NCI-H2029 (cell line): ENCODE results near the gene CDYL2.

ENCODE experiments used
- DNase-seq: peaks from one replicate; lab custom pipeline; 2025; lab: John Stamatoyannopoulos, UW

Gene CDYL2

DNA sequence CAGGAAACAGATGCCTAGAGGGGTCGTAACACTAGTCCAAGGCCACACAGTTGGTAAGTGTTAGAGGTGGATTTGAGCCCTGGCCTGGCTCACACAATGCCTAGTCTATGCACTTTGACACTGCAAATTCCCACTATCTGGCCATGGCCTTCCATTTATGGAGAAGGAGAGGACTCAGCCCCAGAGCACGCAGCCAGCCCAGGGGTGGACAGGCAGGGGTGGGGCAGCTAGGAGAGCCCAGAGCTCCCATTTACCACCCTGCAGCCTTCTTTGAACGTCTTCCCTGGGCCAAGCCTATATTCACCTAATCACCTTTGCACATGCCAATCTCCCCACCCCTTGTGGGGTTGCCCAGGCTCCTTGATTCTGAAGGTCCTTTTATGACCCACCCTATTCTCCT lies 182.4 kb downstream of the CDYL2 start:
- DNase-seq = no peak

- no peak for DNase-seq
Observed at GRCh38 chr16:80620736-80621605, 183.4 kb downstream of the CDYL2 start.

DNA sequence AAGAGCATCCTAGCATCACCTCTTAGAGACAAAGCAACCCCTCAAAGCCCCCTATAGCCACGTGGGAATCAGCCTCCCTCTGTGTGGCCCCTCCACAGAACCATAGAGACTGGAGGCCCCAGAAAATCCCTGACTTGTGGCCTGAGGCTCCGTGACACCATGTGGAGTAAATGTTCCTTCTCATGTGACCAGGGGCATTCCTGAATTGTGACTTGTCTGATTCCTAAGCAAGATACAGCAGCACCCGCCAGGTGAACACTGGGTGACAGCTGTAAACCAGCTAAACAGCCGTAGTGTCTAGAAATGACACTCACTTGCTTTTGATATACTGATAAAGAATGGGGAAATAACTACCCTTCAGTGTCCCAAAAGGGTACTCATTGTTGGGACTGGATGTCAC lies 184.6 kb downstream of the CDYL2 start:
- no peak for DNase-seq

DNA sequence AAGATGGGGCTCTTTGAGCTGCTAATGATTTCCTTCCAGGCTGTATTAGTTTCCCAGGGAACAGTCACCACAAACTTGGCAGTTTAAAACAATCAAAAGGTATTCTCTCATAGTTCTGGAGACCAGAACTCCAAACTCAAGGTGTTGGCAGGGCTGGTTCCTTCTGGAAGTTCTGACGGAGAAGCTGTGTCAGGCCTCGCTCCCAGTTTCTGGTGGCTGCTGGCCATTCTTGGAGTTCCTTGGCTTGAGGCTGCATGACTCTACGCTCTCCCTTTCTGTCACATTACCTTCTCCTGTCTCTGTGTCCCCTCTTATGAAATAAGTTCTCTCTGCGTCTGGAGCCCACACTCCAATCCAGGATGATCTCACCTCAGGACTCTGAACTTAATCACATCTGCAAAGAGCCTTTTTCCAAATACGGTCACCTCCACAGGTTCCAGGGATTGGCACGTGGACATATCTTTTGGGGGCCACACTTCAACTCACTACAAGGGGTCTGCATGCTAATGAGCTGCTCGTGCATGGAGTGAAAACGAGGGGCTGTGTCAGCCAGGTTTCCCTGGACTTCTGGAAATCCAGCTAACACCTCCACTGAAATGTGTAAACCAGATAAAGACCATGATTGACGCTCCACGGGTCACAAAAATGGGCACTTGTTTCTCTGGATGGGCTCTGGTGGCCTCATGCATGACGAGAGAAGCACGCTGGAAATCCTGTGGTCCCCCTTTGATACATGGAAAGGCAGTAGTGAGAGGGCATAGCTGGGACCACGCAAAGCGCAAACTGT lies 185.3 kb downstream of the CDYL2 start:
- no peak for DNase-seq

DNA sequence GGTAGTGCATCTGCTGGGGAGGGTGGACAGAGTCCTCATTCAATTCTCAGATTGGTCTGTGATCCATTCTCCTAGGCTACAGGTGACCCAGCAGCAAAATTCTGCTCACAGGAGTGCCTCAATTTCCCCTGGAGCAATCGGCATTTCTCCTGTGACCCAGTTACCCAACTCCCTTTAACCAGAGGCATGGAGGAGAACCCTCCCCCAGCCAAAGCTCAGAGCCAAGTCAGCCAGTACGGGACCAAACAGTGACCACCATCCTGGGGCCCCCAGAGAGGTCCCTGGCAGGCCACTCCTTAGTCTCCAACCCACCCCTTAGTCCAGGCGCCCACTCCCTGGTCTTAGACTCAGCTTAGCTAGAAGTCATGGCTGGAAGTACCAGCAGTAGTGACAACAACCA lies 188.0 kb downstream of the CDYL2 start:
- DNase-seq = no peak

- no peak for DNase-seq
Observed at GRCh38 chr16:80615735-80616134, 188.7 kb downstream of the CDYL2 start.

GRCh38 chr16:80614908-80615671 lies 189.3 kb downstream of the CDYL2 start:
- DNase-seq = no peak

GRCh38 chr16:80612461-80613017 lies 191.9 kb downstream of the CDYL2 start:
- DNase-seq = no peak

DNA sequence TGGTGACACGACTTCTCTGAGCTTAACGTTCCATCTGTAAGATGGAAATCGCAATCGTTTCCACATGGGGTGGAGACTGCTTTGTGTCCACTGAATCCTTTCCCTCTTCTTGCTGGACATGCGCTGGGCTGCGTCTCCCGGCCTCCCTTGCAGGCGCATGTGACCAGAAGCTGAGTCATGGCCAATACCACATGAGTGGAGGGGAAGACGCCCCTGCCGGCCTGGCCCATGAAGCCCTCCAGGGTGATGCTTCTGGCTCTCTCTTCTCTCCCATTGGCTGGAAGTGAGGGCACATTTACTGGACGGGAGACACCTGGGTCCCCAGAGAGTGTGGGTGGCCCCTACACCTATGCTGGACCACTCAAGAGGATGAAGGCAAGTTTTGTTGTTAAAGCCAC lies 192.5 kb downstream of the CDYL2 start:
- no peak for DNase-seq

GRCh38 chr16:80611171-80611929 lies 193.0 kb downstream of the CDYL2 start:
- DNase-seq = no peak

DNA sequence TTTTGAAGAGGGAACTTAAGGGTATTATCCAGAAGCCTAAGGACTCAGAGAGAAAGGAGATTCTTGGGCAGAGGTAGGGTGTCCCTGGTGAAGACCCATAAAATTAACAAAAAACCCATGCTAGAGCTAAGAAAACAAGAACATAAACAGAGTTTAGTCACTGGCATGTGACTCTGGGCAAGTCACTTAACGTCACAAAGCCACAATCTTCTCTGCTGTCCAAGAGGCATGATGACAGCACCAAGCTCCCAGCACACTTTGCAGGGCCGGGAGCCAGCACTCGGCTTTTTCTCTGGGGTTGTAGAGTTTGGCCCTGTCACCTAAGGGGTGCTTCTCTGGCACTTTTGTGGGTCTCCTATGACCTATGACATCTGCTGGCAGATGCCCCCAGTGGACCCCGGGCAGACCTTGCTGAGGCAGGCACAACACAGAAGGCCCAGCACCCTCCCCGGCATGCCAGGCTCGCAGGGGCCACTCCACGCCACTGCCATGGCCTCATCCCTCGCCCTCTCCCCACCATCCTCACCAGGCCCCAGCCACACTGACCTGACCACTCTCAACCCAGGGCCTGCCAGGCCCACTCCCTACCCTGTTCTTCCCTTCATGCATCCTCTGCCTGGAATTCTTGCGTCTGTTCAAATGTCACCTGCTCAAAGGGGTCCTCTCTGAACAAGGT lies 193.8 kb downstream of the CDYL2 start:
- no peak for DNase-seq

DNA sequence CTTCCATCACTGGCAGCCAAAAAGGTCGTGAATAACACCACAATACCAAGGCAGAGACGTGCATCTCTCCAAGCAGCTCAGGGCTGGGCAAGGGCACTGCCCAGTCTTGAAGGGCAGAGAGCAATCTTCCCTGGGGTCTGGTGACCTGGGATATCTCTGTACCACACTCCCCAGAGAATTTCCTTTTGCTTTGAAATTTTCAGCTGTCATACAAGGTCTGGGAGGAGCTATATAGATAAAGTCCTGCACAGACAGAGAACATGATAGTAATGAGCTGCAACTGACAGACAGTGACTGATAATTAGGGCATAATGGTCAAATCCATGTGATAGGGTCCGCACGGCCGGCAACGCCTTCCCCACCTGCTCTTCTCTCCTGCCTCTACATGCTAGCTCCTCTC lies 195.5 kb downstream of the CDYL2 start:
- no peak for DNase-seq

- DNase-seq = no peak
Observed at GRCh38 chr16:80607204-80607603, 197.2 kb downstream of the CDYL2 start.

- DNase-seq = no peak
Observed at GRCh38 chr16:80606221-80606766, 198.1 kb downstream of the CDYL2 start.

- no peak for DNase-seq
Observed at GRCh38 chr16:80604600-80605355, 199.6 kb downstream of the CDYL2 start.

DNA sequence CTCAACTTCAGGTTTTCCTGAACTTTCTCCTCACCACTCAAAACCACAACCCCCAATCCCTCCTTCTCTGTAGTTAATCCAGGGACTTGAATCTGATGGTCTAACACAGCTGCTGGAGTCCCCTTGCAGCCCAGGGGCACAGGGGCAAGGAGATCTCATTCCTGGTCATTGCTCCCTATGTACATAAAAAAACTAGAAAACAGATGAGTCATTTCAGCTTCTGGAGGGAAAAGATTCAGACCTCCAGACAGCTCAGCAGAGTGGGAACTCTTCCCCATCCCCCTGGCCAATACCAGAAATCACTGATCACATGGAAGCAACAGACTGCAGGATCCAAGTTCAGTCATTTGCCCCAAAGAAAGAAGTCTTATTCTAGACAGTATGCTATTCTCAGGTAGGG lies 201.5 kb downstream of the CDYL2 start:
- no peak for DNase-seq

DNA sequence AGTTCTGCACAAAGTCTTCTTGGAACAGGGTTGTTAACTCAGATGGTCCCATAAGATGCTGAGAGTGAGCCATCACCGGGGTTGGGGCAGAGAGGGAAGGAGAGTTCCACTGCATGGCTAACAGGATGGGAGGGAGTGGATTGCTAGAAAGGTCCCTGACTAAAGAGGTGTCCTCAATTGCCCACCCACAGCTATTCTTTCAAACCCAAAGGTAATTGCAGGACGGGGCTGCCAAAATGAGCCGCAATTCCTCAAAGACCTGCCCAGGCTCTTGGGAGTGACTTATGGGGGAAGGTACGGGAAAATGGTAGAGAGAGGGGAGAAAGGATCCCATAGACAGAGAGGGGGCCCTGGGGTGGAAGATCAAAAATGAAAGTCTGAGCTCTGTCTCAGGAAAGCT lies 203.2 kb downstream of the CDYL2 start:
- no peak for DNase-seq

- no peak for DNase-seq
Observed at GRCh38 chr16:80599466-80599865, 204.9 kb downstream of the CDYL2 start.

DNA sequence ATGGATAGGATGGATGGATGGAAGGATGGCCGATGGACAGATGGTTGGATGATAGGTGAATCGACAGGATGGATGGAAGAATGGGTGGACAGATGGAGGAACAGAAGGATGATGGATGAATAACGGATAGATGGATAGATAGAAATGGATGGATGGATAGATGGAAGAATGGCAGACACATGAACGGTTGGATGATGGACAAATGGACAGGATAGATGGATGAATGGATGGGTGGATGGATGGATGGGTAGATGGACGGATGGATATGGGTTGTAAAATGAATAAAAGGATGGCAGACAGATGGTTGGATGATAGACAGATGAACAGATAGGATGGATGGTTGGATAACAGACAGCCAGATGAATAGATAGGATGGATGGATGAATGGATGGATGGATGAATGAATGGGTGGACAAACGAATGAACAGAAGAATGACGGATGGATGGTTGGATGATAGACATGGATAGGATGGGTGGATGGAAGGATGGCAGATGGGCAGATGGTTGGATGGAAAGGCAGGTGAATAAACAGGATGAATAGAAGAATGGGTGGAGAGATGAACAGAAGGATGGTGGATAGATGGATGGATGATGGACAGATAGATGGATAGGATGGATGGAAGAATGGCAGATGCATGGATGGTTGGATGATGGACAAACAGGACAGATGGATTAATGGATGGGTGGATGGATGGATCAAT lies 207.7 kb downstream of the CDYL2 start:
- no peak for DNase-seq
